GM12873 (cell line): ENCODE results near the gene CTNNBIP1.

Source experiments
- CTCF ChIP-seq: IDR thresholded peaks from 2 replicates; pipeline ENCODE4 v1.5.1; 2012; ENCODE audit warnings: low read depth, mild to moderate bottlenecking, moderate library complexity, low read length, control low read depth; ENCODE audit not compliant: insufficient read depth; ENCODE audit errors: missing control alignments

CTNNBIP1 gene

GRCh38 chr1:9816199-9816598, 93.9 kb downstream of the CTNNBIP1 start:
- TF ChIP-seq CTCF: no peak

- TF ChIP-seq CTCF: no peak
Measured at GRCh38 chr1:9815150-9815549, 94.9 kb downstream of the CTNNBIP1 start.

GRCh38 chr1:9814619-9815018, 95.5 kb downstream of the CTNNBIP1 start:
- TF ChIP-seq CTCF: no peak

GRCh38 chr1:9811239-9811966, 98.7 kb downstream of the CTNNBIP1 start:
- no peak for TF ChIP-seq CTCF

GRCh38 chr1:9809100-9809510, 101.0 kb downstream of the CTNNBIP1 start:
- TF ChIP-seq CTCF: no peak

- TF ChIP-seq CTCF: no peak
Measured at GRCh38 chr1:9808459-9808858, 101.6 kb downstream of the CTNNBIP1 start.

- no peak for TF ChIP-seq CTCF
Measured at GRCh38 chr1:9807541-9807940, 102.5 kb downstream of the CTNNBIP1 start.
